HEK293 (cell line): ENCODE data around the gene DPYSL4.

Experiments
- CTCF ChIA-PET: fragments of 350-600 bp; formaldehyde crosslinking; extraction: SDS; loops from one replicate; lab custom pipeline; 2021; ENCODE audit warnings: antibody characterized with exemption; lab: Yijun Ruan, JAX
- POLR2A ChIA-PET: fragments of 300-600 bp; formaldehyde crosslinking; extraction: SDS; loops from one replicate; lab custom pipeline; 2020; ENCODE audit warnings: antibody characterized with exemption, inconsistent platforms; lab: Yijun Ruan, JAX
- H3K27ac ChIP-seq: fragments of 200-500 bp; sonication (Bioruptor generic); 2 replicates; pipeline ENCODE4 v1.5.1; 2014; ENCODE audit warnings: low read depth, low read length, control low read depth, inconsistent platforms; ENCODE audit errors: extremely low read depth
- H3K36me3 ChIP-seq, 2 experiments: fragments of 200-500 bp in 1 of 2; sonication (Bioruptor generic) in 1 of 2; 1 replicate in 1 of 2; 2 replicates in 1 of 2; pipeline ENCODE4 v1.5.1; 2014 to 2017; ENCODE audit warnings: inconsistent platforms in 2 of 2, low read length in 2 of 2; ENCODE audit not compliant: control insufficient read depth in 2 of 2, insufficient read depth in 1 of 2
- H3K4me1 ChIP-seq: fragments of 200-500 bp; sonication (Bioruptor generic); 2 replicates; pipeline ENCODE4 v1.5.1; 2014; ENCODE audit warnings: mild to moderate bottlenecking, low read length, inconsistent platforms; ENCODE audit not compliant: control insufficient read depth, insufficient read depth
- H3K4me3 ChIP-seq: 2 replicates; pipeline ENCODE4 v1.5.1; 2011; ENCODE audit warnings: low read depth, mild to moderate bottlenecking, control low read depth, low read length, moderate library complexity
- H3K9me3 ChIP-seq: fragments of 200-500 bp; sonication (Bioruptor generic); 2 replicates; pipeline ENCODE4 v1.5.1; 2014; ENCODE audit warnings: low read depth, low read length, inconsistent platforms; ENCODE audit not compliant: control insufficient read depth, insufficient read depth
- GLIS1 ChIP-seq: fragments of 450-650 bp; formaldehyde crosslinking; IDR thresholded peaks from 2 replicates; pipeline ENCODE4 v1.5.1; 2016; ENCODE audit warnings: missing biosample characterization, missing genetic modification characterization
- OVOL3 ChIP-seq: fragments of 450-650 bp; formaldehyde crosslinking; IDR thresholded peaks from 2 replicates; pipeline ENCODE4 v1.5.1; 2016; ENCODE audit warnings: missing biosample characterization, missing genetic modification characterization
- PRDM1 ChIP-seq: fragments of 450-650 bp; formaldehyde crosslinking; IDR thresholded peaks from 2 replicates; pipeline ENCODE4; 2016; ENCODE audit warnings: missing biosample characterization, missing genetic modification characterization
- ZBTB49 ChIP-seq: fragments of 450-650 bp; formaldehyde crosslinking; IDR thresholded peaks from 2 replicates; pipeline ENCODE4 v1.5.1; 2016; ENCODE audit warnings: missing biosample characterization, missing genetic modification characterization, low read depth
- ZFP3 ChIP-seq: fragments of 450-650 bp; formaldehyde crosslinking; IDR thresholded peaks from 2 replicates; pipeline ENCODE4 v1.5.1; 2016; ENCODE audit warnings: low read depth, missing biosample characterization, missing genetic modification characterization
- ZNF10 ChIP-seq: fragments of 450-650 bp; formaldehyde crosslinking; IDR thresholded peaks from 2 replicates; pipeline ENCODE4 v1.5.1; 2017; ENCODE audit warnings: missing biosample characterization, missing genetic modification characterization
- ZNF202 ChIP-seq: fragments of 450-650 bp; formaldehyde crosslinking; IDR thresholded peaks from 2 replicates; pipeline ENCODE4 v1.5.1; 2016; ENCODE audit warnings: missing biosample characterization, missing genetic modification characterization, borderline replicate concordance
- ZNF280D ChIP-seq: fragments of 450-650 bp; formaldehyde crosslinking; IDR thresholded peaks from 2 replicates; pipeline ENCODE4 v1.5.1; 2016; ENCODE audit warnings: missing biosample characterization, missing genetic modification characterization
- ZNF341 ChIP-seq: fragments of 450-650 bp; formaldehyde crosslinking; IDR thresholded peaks from 2 replicates; pipeline ENCODE4; 2016; ENCODE audit warnings: low read depth, missing biosample characterization, missing genetic modification characterization
- ZNF391 ChIP-seq: fragments of 450-650 bp; formaldehyde crosslinking; IDR thresholded peaks from 2 replicates; pipeline ENCODE4 v1.5.1; 2016; ENCODE audit warnings: low read depth, missing biosample characterization, missing genetic modification characterization, borderline replicate concordance
- ZNF394 ChIP-seq: fragments of 450-650 bp; formaldehyde crosslinking; IDR thresholded peaks from 2 replicates; pipeline ENCODE4 v1.5.1; 2016; ENCODE audit warnings: missing biosample characterization, missing genetic modification characterization, mild to moderate bottlenecking, moderate library complexity, borderline replicate concordance
- ZNF398 ChIP-seq: fragments of 450-650 bp; formaldehyde crosslinking; IDR thresholded peaks from 2 replicates; pipeline ENCODE4 v1.5.1; 2017; ENCODE audit warnings: missing biosample characterization, missing genetic modification characterization
- ZNF416 ChIP-seq: fragments of 450-650 bp; formaldehyde crosslinking; IDR thresholded peaks from 2 replicates; pipeline ENCODE4 v1.5.1; 2016; ENCODE audit warnings: missing biosample characterization, missing genetic modification characterization
- ZNF645 ChIP-seq: fragments of 450-650 bp; formaldehyde crosslinking; IDR thresholded peaks from 2 replicates; pipeline ENCODE4; 2016; ENCODE audit warnings: missing biosample characterization, missing genetic modification characterization
- ZNF658 ChIP-seq: fragments of 450-650 bp; formaldehyde crosslinking; IDR thresholded peaks from 2 replicates; pipeline ENCODE4; 2016; ENCODE audit warnings: missing biosample characterization, missing genetic modification characterization
- ZNF677 ChIP-seq: fragments of 450-650 bp; IDR thresholded peaks from 2 replicates; pipeline ENCODE4 v1.5.0; 2018; ENCODE audit warnings: missing biosample characterization, mild to moderate bottlenecking, missing genetic modification characterization, moderate library complexity
- ZNF704 ChIP-seq: fragments of 450-650 bp; formaldehyde crosslinking; IDR thresholded peaks from 2 replicates; pipeline ENCODE4 v1.5.1; 2016; ENCODE audit warnings: missing biosample characterization, missing genetic modification characterization
- ZNF777 ChIP-seq: fragments of 450-650 bp; formaldehyde crosslinking; IDR thresholded peaks from 2 replicates; pipeline ENCODE4 v1.5.1; 2017; ENCODE audit warnings: missing biosample characterization, missing genetic modification characterization, borderline replicate concordance
- ZNF792 ChIP-seq: fragments of 450-650 bp; formaldehyde crosslinking; IDR thresholded peaks from 2 replicates; pipeline ENCODE4 v1.5.1; 2016; ENCODE audit warnings: missing biosample characterization, missing genetic modification characterization
- ZSCAN5A ChIP-seq: fragments of 450-650 bp; formaldehyde crosslinking; IDR thresholded peaks from 2 replicates; pipeline ENCODE4 v1.5.1; 2016; ENCODE audit warnings: missing biosample characterization, missing genetic modification characterization

DPYSL4 gene

GRCh38 chr10:132240581-132240980 lies 53.8 kb downstream of the DPYSL4 start:
- no peak overlapping the region for H3K27ac ChIP-seq
- H3K4me1 ChIP-seq, result no peaks in the 10 kb centered on the region
- TF ChIP-seq ZSCAN5A (no peak), ZNF704 (tag by site-specific recombination) (no peak), ZNF398 (no peak), ZNF677 (tag by site-specific recombination) (no peak), OVOL3 (tag by site-specific recombination) (no peak), ZNF391 (tag by site-specific recombination) (no peak), ZNF280D (no peak), ZNF394 (no peak)
- ChIA-PET POLR2A (interaction anchor here (0.6 kb wide), 1 partner anchor 67 kb away, joined by 4 read pairs; the partner anchor contains the start of gene STK32C), CTCF (no interaction called here)
- no peak overlapping the region for H3K4me3 ChIP-seq
- H3K9me3 ChIP-seq, result no peaks in the 10 kb centered on the region
- no peaks in the 10 kb centered on the region for H3K36me3 ChIP-seq

- Histone ChIP-seq H3K4me3 (no peak overlapping the region), H3K36me3 (no peaks in the 10 kb centered on the region), H3K9me3 (no peaks in the 10 kb centered on the region), H3K27ac (no peak overlapping the region), H3K4me1 (no peaks in the 10 kb centered on the region)
- CTCF ChIA-PET, result interaction anchor here (1.1 kb wide), 1 partner anchor 29 kb away, joined by 3 read pairs; no protein-coding TSS in a partner anchor
- POLR2A ChIA-PET, result no interaction called here
- no peak for TF ChIP-seq ZNF416
- no peak for TF ChIP-seq ZNF792 (tag by site-specific recombination)
- TF ChIP-seq ZFP3 (tag by site-specific recombination), result no peak
- no peak for TF ChIP-seq ZNF202 (tag by site-specific recombination)
- TF ChIP-seq ZNF10 (tag by site-specific recombination), result no peak
- TF ChIP-seq ZNF391 (tag by site-specific recombination), result no peak
- TF ChIP-seq GLIS1 (tag by site-specific recombination), result no peak
- no peak for TF ChIP-seq ZNF280D
- TF ChIP-seq ZNF658 (tag by site-specific recombination), result no peak
- TF ChIP-seq ZNF645, result no peak
- TF ChIP-seq ZBTB49, result no peak
- no peak for TF ChIP-seq PRDM1 (tag by site-specific recombination)
- no peak for TF ChIP-seq ZNF341 (tag by site-specific recombination)
- no peak for TF ChIP-seq ZNF777 (tag by site-specific recombination)
Observed at GRCh38 chr10:132241086-132241485, 54.3 kb downstream of the DPYSL4 start.
